ENCODE data around the gene MEI4. TPM values are rescaled to one million over a fixed set of nuclear protein-coding genes. Genes with fewer than 3 reads are reported as not detected.
"Not testable (repeated sequence)": the region's sequence is repeated elsewhere in the genome, so short reads cannot be mapped to it uniquely, and the experiment has no call there.

Gene MEI4
- total RNA-seq, 2 donors from 2014 or later, result 2.1 to 3.3 TPM

DNA sequence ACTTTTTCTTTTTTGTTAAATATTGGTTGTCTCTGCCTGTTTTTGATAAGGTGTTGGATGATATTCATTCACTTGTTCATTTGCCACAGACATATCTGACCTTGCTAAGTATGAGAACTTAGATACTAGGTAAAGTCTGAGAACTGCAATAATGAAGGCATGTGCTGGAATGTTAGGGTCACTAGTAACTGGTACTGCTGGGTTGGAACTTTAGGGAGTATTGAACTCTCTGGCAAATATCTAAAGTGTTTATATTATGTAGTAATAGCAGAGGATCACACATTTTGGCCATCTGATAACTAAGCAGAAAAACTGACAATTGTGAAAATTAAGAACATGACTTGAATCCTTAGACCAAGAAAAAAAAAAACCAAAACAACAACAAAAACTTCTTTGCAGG is 162.7 kb downstream of the MEI4 start:
- TF ChIP-seq POLR2A (IDR thresholded peaks at IDR 0.05) (no peak), CTCF (IDR thresholded peaks at IDR 0.05) (no peak)
- Histone ChIP-seq H3K9me3 (no peaks in the 10 kb centered on the region), H3K4me3 (no peak overlapping the region), H3K36me3 (replicated peaks in 1 of 2; ENCODE audit: insufficient read depth in 1 of 2, low read depth in 2 of 2) (no peaks in the 10 kb centered on the region), H3K27ac (no peak overlapping the region), H3K27me3 (no peaks in the 10 kb centered on the region), H3K4me1 (no peaks in the 10 kb centered on the region)
- no peak for ATAC-seq
- no peak for DNase-seq
- intact Hi-C loops (cut with DNase I), result no loop called here

DNA sequence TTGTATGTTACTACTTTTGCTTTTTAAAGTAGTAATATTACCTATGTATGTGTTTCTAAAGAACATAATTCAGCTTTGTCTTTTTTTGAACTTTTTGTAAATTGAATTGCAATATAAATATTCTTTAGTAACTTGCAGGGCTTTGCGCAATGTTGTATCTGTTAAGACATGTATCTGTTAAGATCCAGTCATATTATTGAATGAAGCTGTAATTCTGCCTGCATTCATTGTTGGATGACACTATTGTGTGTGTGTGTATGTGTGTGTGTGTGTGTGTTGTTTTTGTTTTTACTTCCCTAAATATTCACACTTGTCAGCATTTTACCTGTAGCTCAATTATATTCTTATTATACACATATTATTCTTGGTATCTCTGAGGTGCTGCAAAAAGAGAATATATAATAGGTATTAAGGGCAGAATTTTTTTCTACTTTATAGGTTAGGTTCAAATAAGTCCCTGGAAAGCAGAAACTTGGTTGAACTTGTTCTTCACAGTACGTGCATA is 164.0 kb downstream of the MEI4 start:
- 89 to 96% methylated on average over 2 of the region's 2 CpGs for WGBS, 2 donors
- ATAC-seq, result no peak
- no peak for DNase-seq
- Histone ChIP-seq H3K4me3 (no peak overlapping the region), H3K4me1 (no peaks in the 10 kb centered on the region), H3K36me3 (replicated peaks in 1 of 2; ENCODE audit: insufficient read depth in 1 of 2, low read depth in 2 of 2) (no peaks in the 10 kb centered on the region), H3K27ac (no peak overlapping the region), H3K27me3 (no peaks in the 10 kb centered on the region), H3K9me3 (no peaks in the 10 kb centered on the region)
- intact Hi-C loops (cut with DNase I), result no loop called here
- TF ChIP-seq CTCF (IDR thresholded peaks at IDR 0.05) (no peak), POLR2A (IDR thresholded peaks at IDR 0.05) (no peak)

GRCh38 chr6:77822265-77822664 is 169.4 kb downstream of the MEI4 start:
- ATAC-seq, result no peak
- no peaks in the 10 kb centered on the region for H3K27me3 ChIP-seq
- H3K36me3 ChIP-seq (replicated peaks in 1 of 2; ENCODE audit: insufficient read depth in 1 of 2, low read depth in 2 of 2), result no peaks in the 10 kb centered on the region
- intact Hi-C loops (cut with DNase I), result no loop called here
- 68 to 84% methylated on average over 2 of the region's 2 CpGs for WGBS, 2 donors
- no peaks in the 10 kb centered on the region for H3K9me3 ChIP-seq
- no peak for TF ChIP-seq POLR2A (IDR thresholded peaks at IDR 0.05)
- no peak for TF ChIP-seq CTCF (IDR thresholded peaks at IDR 0.05)
- no peak for DNase-seq
- H3K4me1 ChIP-seq, result no peaks in the 10 kb centered on the region
- no peak overlapping the region for H3K27ac ChIP-seq
- no peak overlapping the region for H3K4me3 ChIP-seq

DNA sequence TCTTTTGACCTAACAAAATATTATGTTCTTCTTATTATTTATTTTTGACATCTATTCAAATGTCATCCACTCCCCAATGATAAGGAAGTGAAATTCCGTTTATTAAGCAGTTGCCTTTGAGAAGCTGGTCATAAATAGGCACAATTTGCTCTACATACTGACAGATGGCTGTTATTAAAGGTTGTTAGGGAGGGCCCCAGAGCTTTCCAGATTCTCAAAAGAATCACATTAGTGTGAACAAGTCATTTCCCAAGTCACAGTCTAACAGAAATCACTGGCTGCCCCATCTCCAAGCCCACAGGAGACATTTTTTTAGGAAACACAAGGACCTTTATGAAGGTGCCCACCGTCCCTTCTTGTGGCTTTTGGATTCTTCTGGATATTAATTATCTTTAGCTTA is 172.4 kb downstream of the MEI4 start:
- no peaks in the 10 kb centered on the region for H3K27me3 ChIP-seq
- ATAC-seq, result no peak
- intact Hi-C loops (cut with DNase I), result no loop called here
- no peak for DNase-seq
- H3K4me1 ChIP-seq, result no peaks in the 10 kb centered on the region
- no peak overlapping the region for H3K27ac ChIP-seq
- no peak for TF ChIP-seq POLR2A (IDR thresholded peaks at IDR 0.05)
- TF ChIP-seq CTCF (IDR thresholded peaks at IDR 0.05), result no peak
- no peaks in the 10 kb centered on the region for H3K36me3 ChIP-seq (replicated peaks in 1 of 2; ENCODE audit: insufficient read depth in 1 of 2, low read depth in 2 of 2)
- 70 to 78% methylated on average over 2 of the region's 2 CpGs for WGBS, 2 donors
- no peak overlapping the region for H3K4me3 ChIP-seq
- H3K9me3 ChIP-seq, result no peaks in the 10 kb centered on the region

- DNase-seq, result no peak
- TF ChIP-seq CTCF (IDR thresholded peaks at IDR 0.05), result no peak
- no peak for TF ChIP-seq POLR2A (IDR thresholded peaks at IDR 0.05)
- no peaks in the 10 kb centered on the region for H3K9me3 ChIP-seq
- H3K27me3 ChIP-seq, result no peaks in the 10 kb centered on the region
- no peaks in the 10 kb centered on the region for H3K36me3 ChIP-seq (replicated peaks in 1 of 2; ENCODE audit: insufficient read depth in 1 of 2, low read depth in 2 of 2)
- ATAC-seq, result no peak
- H3K4me1 ChIP-seq, result no peaks in the 10 kb centered on the region
- no peak overlapping the region for H3K27ac ChIP-seq
- intact Hi-C loops (cut with DNase I), result no loop called here
- H3K4me3 ChIP-seq, result no peak overlapping the region
These were observed 176.9 kb downstream of the MEI4 start for GRCh38 chr6:77829736-77830135.

DNA sequence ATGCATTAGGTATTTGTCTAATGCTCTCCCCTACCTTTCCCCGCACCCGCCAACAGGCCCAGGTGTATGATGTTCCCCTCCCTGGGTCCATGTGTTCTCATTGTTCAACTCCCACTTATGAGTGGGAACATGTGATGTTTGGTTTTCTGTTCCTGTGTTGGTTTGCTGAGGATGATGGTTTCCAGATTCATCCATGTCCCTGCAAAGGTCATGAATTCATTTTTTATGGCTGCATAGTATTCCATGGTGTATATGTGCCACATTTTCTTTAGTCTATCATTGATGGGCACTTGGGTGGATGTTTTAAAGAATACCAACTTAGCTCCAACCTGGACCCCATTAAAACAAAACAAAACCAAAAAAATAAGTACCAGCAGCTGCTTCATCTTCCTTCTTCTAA is 180.9 kb downstream of the MEI4 start:
- ATAC-seq; intact Hi-C loops (cut with DNase I); H3K9me3 ChIP-seq; H3K4me3 ChIP-seq; H3K27me3 ChIP-seq; H3K27ac ChIP-seq; H3K4me1 ChIP-seq; H3K36me3 ChIP-seq (replicated peaks in 1 of 2; ENCODE audit: insufficient read depth in 1 of 2, low read depth in 2 of 2); DNase-seq: not testable (repeated sequence)
- WGBS, 2 donors, result 96 to 100% methylated on average over 2 of the region's 2 CpGs
